UCSD-AML1 (cell line): ENCODE results near the gene FGFR3.

Source experiments
- DNase-seq: peaks from one replicate; lab custom pipeline; 2025; ENCODE audit not compliant: unreplicated experiment; lab: John Stamatoyannopoulos, UW

Gene FGFR3

GRCh38 chr4:1769692-1770091 lies 23.4 kb upstream of the FGFR3 start:
- no peak for DNase-seq

- DNase-seq: no peak
These were observed 22.8 kb upstream of the FGFR3 start for GRCh38 chr4:1770245-1770644.

GRCh38 chr4:1770791-1771231 lies 22.3 kb upstream of the FGFR3 start:
- no peak for DNase-seq

DNA sequence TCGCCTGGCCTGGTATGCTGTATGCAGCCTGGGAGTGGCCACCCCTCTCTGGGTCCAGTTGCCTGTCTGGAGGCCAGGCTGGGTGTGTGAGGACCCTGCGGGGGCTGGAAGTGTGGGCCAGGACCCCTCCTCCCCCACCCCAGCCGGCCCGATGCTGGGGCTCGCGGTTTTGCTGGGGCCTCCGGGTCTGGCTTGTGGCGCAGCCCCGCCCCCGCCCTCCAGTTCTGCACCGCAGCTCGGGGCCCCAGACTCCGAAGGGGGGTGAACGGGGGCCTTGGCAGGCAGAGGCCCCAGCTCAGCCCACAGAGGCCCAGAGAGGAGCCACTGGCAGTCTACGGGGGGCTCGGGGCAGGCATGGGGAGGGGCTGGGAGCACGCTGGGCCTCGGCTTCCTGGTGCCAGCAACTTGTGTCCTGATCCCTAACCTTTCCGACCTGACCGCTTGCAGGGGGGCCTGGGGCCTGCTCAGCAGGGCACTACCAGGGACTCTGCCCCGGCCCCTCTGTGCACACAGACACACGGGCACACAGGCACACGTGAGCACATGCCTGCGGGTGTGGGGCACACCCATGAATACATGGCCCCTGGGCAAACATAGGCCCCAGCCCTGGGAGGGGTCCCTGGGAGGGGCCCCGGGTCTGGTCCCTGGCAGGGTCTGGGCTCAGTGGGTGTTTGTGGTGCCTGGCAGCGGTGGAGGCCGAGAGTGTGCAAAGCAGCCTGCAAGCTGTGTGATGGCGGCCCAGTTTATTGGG lies 21.4 kb upstream of the FGFR3 start:
- DNase-seq: no peak

DNA sequence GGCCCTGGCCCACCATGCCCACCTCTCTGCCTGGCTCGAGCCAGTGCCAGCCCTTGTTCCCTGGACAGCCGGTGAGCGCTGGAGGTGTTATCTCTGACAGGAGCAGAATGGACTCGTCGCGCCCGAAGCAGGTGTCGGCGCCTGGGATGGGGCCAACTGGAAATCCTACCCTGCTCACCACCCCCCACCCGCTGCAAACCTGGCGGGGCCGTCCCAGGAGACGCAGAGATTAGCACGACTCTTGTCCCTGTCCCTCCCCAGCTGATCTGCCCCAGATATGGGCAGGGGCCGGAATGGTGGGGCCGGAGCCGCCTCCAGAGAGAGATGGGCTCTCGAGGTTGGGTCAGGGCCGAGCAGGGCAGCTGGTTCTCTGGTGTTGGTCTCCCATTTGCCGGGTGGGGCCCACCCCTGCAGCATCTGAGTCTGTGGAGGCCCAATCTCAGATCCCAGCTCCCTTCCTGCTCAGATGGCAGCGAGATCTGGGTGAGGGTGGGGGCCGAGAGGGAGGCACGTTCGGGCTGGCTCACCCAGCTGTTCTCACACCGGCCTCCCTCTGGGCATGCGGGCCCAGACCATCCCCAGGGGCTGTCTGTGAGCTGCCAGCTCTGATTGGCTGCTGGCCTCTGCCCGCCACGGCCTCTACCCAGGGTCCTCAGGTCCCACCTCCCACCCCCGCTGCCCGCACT lies 20.1 kb upstream of the FGFR3 start:
- no peak for DNase-seq

- DNase-seq: no peak
These were observed 19.3 kb upstream of the FGFR3 start for GRCh38 chr4:1773754-1774153.

DNA sequence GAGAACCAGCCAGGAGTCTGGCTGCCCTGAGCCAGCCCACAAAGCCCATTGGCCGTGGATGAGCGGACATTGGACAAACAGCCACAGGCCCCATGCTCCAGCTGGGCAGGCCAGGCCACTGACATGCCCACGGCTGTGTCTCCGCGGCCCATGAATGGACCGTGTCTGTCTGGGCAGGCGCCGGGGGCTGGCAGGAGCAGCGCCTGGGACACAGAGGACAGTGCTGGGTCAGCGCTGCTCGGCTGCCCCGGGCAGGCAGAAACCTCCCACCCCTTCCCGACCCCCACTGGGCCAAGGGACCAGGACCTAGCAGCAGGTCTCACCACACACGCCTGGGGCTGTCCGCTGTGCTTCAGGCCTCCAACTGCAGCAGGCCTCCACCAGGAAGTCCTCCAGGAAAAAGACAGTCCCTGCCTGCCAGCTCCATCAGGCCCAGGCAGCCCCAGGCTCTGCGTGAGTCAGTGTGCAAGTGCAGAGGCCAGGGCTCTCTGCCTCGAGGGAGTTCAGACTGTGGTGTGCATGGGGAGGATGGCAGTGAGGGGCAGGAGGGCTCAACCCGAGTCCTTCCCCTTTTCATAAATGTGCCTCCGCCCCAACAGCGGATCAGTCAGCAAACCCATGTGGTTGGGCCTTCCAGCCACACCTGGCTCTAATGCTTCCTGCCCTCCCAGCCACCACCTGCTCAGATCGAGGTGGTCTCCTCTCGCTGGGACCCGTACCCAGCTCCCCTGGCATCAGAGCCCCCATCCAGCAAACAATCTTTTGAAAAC lies 17.2 kb upstream of the FGFR3 start:
- peak; percentile 27 for DNase-seq

- no peak for DNase-seq
These were observed 16.5 kb upstream of the FGFR3 start for GRCh38 chr4:1776521-1777161.

GRCh38 chr4:1777822-1778641 lies 15.1 kb upstream of the FGFR3 start:
- no peak for DNase-seq

DNA sequence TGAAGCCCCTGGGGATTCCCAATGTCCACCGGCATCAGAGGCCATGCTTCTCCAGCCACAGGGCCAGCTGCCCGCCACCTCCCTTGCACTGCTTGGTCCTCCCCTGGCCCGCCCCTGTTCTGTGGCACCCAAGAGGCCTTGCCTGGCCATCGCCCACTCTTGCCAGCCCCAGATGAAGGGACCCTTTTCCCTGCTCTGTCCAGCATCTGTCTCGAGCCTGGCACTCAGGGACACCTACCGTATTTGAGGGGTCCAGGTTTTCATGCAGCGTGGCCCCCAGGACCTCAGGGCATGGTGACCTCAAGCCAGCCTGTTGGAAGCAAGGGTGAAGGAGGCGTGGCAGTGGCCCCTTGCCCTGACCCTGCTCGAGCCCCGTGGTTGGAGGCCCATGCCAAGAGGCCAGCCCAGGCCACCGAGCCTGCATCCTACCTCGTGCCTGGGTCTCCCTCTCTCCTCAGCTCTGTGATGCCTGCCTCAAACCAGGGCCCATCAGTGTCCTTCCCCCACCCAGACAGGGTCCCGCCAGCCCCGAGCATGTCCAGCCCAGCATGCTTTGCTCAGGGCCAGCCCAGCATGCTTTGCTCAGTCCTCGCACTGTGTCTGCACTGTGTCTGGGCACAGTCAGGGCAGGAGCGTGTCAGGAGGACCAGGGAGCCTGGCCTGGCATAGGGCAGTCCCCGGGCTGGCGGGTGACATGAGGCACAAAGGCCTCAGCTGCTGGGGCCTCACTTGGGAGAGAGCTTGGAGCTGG lies 14.3 kb upstream of the FGFR3 start:
- no peak for DNase-seq

GRCh38 chr4:1779588-1780382 lies 13.3 kb upstream of the FGFR3 start:
- no peak for DNase-seq

DNA sequence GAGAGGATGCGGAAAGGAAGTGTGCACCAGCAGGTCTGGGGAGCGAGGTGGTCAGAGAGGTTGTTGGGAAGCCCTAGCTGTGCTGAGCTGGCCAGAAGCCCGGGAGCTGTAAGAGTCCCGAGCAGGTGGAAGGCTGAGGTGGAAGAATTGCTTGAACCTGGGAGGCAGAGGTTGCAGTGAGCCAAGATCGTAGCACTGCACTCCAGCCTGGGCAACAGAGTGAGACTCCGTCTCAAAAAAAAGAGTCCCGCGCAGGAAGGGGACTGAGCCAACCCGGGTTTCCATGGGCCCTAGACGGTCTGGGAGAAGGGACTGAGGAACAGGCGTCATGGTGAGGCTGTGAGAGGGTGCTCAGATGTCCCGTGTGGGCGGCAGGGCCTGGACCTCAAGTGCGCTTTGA lies 12.7 kb upstream of the FGFR3 start:
- no peak for DNase-seq

- DNase-seq: no peak
These were observed 10.1 kb upstream of the FGFR3 start for GRCh38 chr4:1783015-1783414.

DNA sequence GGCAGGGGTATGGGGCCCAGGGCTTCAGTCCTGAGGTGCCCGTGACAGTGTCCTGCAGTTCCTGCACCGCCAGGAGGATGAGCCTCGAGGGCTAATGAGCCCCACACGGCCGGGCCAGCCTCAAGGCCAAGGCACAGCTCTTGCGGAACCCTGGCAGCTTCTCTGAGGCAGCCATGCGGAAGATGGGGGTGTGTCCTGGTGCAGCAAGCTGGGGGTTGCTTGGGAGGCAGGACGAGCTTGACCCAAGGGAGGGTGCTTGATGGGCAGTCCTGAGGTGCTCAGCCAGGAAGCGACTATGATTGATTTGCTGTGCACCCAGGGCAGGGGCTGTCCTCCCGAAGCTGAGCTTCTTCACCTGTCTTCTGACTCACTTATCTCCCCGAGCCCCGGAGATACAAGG lies 9.1 kb upstream of the FGFR3 start:
- DNase-seq: no peak

DNA sequence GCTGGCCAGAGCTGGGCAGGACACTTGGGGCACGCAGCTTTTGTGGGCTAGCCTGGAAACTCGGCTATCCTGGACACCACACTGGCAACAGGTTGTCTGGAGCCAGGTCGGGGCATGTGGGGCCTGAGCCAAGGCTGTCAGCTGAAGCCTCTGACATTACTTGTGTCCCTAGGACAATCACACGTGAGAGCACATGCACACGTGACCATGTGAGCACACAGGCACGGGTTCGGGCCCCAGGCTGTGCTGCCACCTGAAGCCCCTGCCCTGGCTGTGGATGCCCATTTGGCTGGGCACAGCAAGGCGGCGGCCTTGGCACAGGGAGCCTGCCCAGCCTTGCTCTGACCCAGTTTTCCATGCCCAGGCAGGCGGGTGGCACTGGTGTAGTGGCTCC lies 8.7 kb upstream of the FGFR3 start:
- no peak for DNase-seq

GRCh38 chr4:1784789-1785591 lies 8.1 kb upstream of the FGFR3 start:
- no peak for DNase-seq

- no peak for DNase-seq
These were observed 7.5 kb upstream of the FGFR3 start for GRCh38 chr4:1785592-1785991.
